ENCODE data around the gene KLF4. TPM values are rescaled to one million over a fixed set of nuclear protein-coding genes. Genes with fewer than 3 reads are reported as not detected.

Gene KLF4
- polyA plus RNA-seq, 3 donors = 36.6 to 512 (median 37.2) TPM

GRCh38 chr9:107464516-107464915, 25.1 kb downstream of the KLF4 start:
- Mint-ChIP-seq H3K27me3 (ENCODE audit: low read depth in 3 of 3) (peaks cover 5 to 17% (median 14%) of the 10 kb centered on the region in 3 donors), H3K9me3 (no peaks in the 10 kb centered on the region), H3K36me3 (peaks cover 0 to 2% of the 10 kb centered on the region in 2 donors), H3K4me3 (peak overlapping the region in 1 of 2 donors; percentile 93), H3K27ac (no peak overlapping the region), H3K4me1 (peaks cover 14% of the 10 kb centered on the region)
- intact Hi-C loops (cut with micrococcal nuclease) = loop anchor here in 1 of 2 donors (10.0 kb wide), 1 partner anchor 810 kb away; no protein-coding TSS in a partner anchor
- Histone ChIP-seq H3K9me3 (replicated peaks in 1 of 2; ENCODE audit: control insufficient read depth in 1 of 2, insufficient read depth in 1 of 2, low read length in 2 of 2) (no peaks in the 10 kb centered on the region), H3K9ac (ENCODE audit: insufficient read depth, low read length, poor library complexity, severe bottlenecking) (no peak overlapping the region), H3K4me1 (ENCODE audit: control insufficient read depth in 1 of 2, insufficient read depth in 2 of 2, low read length in 2 of 2) (peaks cover 10 to 18% of the 10 kb centered on the region in 2 donors), H4K20me1 (ENCODE audit: insufficient read depth, low read length) (no peaks in the 10 kb centered on the region), H2AFZ (ENCODE audit: insufficient read depth, low read depth, low read length, poor library complexity, severe bottlenecking) (no peak overlapping the region), H3K27me3 (ENCODE audit: control insufficient read depth in 2 of 2, insufficient read depth in 2 of 2, low read length in 2 of 2) (no peaks in the 10 kb centered on the region), H3K27ac (ENCODE audit: low read depth in 1 of 2, low read length in 2 of 2) (no peak overlapping the region), H3K36me3 (replicated peaks in 1 of 2; ENCODE audit: control insufficient read depth in 1 of 2, insufficient read depth in 2 of 2, low read length in 2 of 2) (no peaks in the 10 kb centered on the region), H3K79me2 (ENCODE audit: insufficient read depth, low read length) (no peaks in the 10 kb centered on the region), H3K4me3 (replicated peaks in 1 of 3; ENCODE audit: low read depth in 2 of 3, low read length in 3 of 3) (no peak overlapping the region), H3K4me2 (replicated peaks; ENCODE audit: extremely low read depth, low read length, poor library complexity, severe bottlenecking) (no peak overlapping the region)
- TF ChIP-seq CTCF (IDR thresholded peaks at IDR 0.05) = no peak
- DNase-seq = no peak

GRCh38 chr9:107462691-107463090, 26.9 kb downstream of the KLF4 start:
- H2AFZ ChIP-seq (ENCODE audit: insufficient read depth, low read depth, low read length, poor library complexity, severe bottlenecking) = no peak overlapping the region
- H3K79me2 ChIP-seq (ENCODE audit: insufficient read depth, low read length) = no peaks in the 10 kb centered on the region
- H3K4me2 ChIP-seq (replicated peaks; ENCODE audit: extremely low read depth, low read length, poor library complexity, severe bottlenecking) = no peak overlapping the region
- no peak for DNase-seq
- no peak for TF ChIP-seq CTCF (IDR thresholded peaks at IDR 0.05)
- no peak overlapping the region for H3K4me3 ChIP-seq (replicated peaks in 1 of 3; ENCODE audit: low read depth in 2 of 3, low read length in 3 of 3)
- H3K27ac ChIP-seq (ENCODE audit: low read depth in 1 of 2, low read length in 2 of 2) = no peak overlapping the region
- intact Hi-C loops (cut with micrococcal nuclease) = loop anchor here in 1 of 2 donors (10.0 kb wide), 1 partner anchor 812 kb away; no protein-coding TSS in a partner anchor
- no peak overlapping the region for H3K4me3 Mint-ChIP-seq
- H3K36me3 ChIP-seq (replicated peaks in 1 of 2; ENCODE audit: control insufficient read depth in 1 of 2, insufficient read depth in 2 of 2, low read length in 2 of 2) = no peaks in the 10 kb centered on the region
- WGBS (ENCODE audit: insufficient coverage) = no CpG with 5 or more reads among the region's 4 CpGs
- no peaks in the 10 kb centered on the region for H3K9me3 Mint-ChIP-seq
- no peaks in the 10 kb centered on the region for H4K20me1 ChIP-seq (ENCODE audit: insufficient read depth, low read length)
- peaks cover 0 to 2% of the 10 kb centered on the region in 2 donors for H3K36me3 Mint-ChIP-seq
- peaks cover 5 to 16% (median 13%) of the 10 kb centered on the region in 3 donors for H3K27me3 Mint-ChIP-seq (ENCODE audit: low read depth in 3 of 3)
- H3K27ac Mint-ChIP-seq = no peak overlapping the region
- H3K4me1 ChIP-seq (ENCODE audit: control insufficient read depth in 1 of 2, insufficient read depth in 2 of 2, low read length in 2 of 2) = peaks cover 10 to 18% of the 10 kb centered on the region in 2 donors
- H3K4me1 Mint-ChIP-seq = peaks cover 14% of the 10 kb centered on the region
- H3K27me3 ChIP-seq (ENCODE audit: control insufficient read depth in 2 of 2, insufficient read depth in 2 of 2, low read length in 2 of 2) = no peaks in the 10 kb centered on the region
- H3K9me3 ChIP-seq (replicated peaks in 1 of 2; ENCODE audit: control insufficient read depth in 1 of 2, insufficient read depth in 1 of 2, low read length in 2 of 2) = no peaks in the 10 kb centered on the region
- H3K9ac ChIP-seq (ENCODE audit: insufficient read depth, low read length, poor library complexity, severe bottlenecking) = no peak overlapping the region

Data from CD14-positive monocyte (primary cell).